PFSK-1 (cell line): ENCODE measurements around the gene LRRC4C.

ENCODE experiments used
- FOXP2 ChIP-seq: optimal IDR thresholded peaks from 2 replicates; pipeline ENCODE3; 2011; ENCODE audit warnings: borderline replicate concordance, control low read depth, inconsistent platforms; ENCODE audit not compliant: insufficient read depth; ENCODE audit errors: extremely low read length, extremely low read depth
- POLR2AphosphoS5 ChIP-seq: IDR thresholded peaks from 2 replicates; pipeline ENCODE4 v1.6.1; 2012; ENCODE audit warnings: low read depth, mild to moderate bottlenecking, control low read depth, low read length, moderate library complexity
- REST ChIP-seq, 2 experiments: IDR thresholded peaks; 2 replicates each; pipeline versions ENCODE4 v1.6.1 to v1.8.0; 2011 to 2012; ENCODE audit warnings: low read depth in 2 of 2, low read length in 2 of 2, control low read depth in 1 of 2, inconsistent platforms in 1 of 2, mild to moderate bottlenecking in 1 of 2, moderate library complexity in 1 of 2; ENCODE audit not compliant: insufficient read depth in 1 of 2
- SIN3A ChIP-seq: IDR thresholded peaks from 2 replicates; pipeline ENCODE4 v1.6.1; 2012; ENCODE audit warnings: mild to moderate bottlenecking, low read length, moderate library complexity, borderline replicate concordance; ENCODE audit not compliant: insufficient read depth
- TAF1 ChIP-seq: IDR thresholded peaks from 2 replicates; pipeline ENCODE4 v1.6.1; 2012; ENCODE audit warnings: low read length, control low read depth, borderline replicate concordance; ENCODE audit not compliant: insufficient read depth

The LRRC4C gene

GRCh38 chr11:40425168-40425567, 1034.3 kb downstream of the LRRC4C start:
- TF ChIP-seq TAF1 (no peak), SIN3A (no peak), POLR2AphosphoS5 (no peak), REST (IDR thresholded peaks at IDR 0.05; ENCODE audit: insufficient read depth in 1 of 2, low read depth in 2 of 2, low read length in 2 of 2) (no peak)

GRCh38 chr11:40421208-40421981, 1038.1 kb downstream of the LRRC4C start:
- no peak for TF ChIP-seq TAF1
- TF ChIP-seq SIN3A = no peak
- TF ChIP-seq POLR2AphosphoS5 = no peak
- no peak for TF ChIP-seq REST (IDR thresholded peaks at IDR 0.05; ENCODE audit: insufficient read depth in 1 of 2, low read depth in 2 of 2, low read length in 2 of 2)
- no peak for TF ChIP-seq FOXP2

GRCh38 chr11:40417627-40418026, 1041.8 kb downstream of the LRRC4C start:
- TF ChIP-seq TAF1 (no peak), FOXP2 (no peak), SIN3A (no peak), REST (IDR thresholded peaks at IDR 0.05; ENCODE audit: insufficient read depth in 1 of 2, low read depth in 2 of 2, low read length in 2 of 2) (no peak), POLR2AphosphoS5 (no peak)

GRCh38 chr11:40407355-40407754, 1052.1 kb downstream of the LRRC4C start:
- TF ChIP-seq TAF1 (no peak), POLR2AphosphoS5 (no peak), FOXP2 (no peak), REST (IDR thresholded peaks at IDR 0.05; ENCODE audit: insufficient read depth in 1 of 2, low read depth in 2 of 2, low read length in 2 of 2) (no peak), SIN3A (no peak)

- no peak for TF ChIP-seq TAF1
- no peak for TF ChIP-seq REST (IDR thresholded peaks at IDR 0.05; ENCODE audit: insufficient read depth in 1 of 2, low read depth in 2 of 2, low read length in 2 of 2)
- no peak for TF ChIP-seq FOXP2
Observed at GRCh38 chr11:40405614-40406013, 1053.8 kb downstream of the LRRC4C start.
